Spleen (tissue), 11 donors: ENCODE data around the gene TPRG1. TPM values are rescaled to one million over a fixed set of nuclear protein-coding genes. Genes with fewer than 3 reads are reported as not detected.
"Not testable (repeated sequence)": the region's sequence is repeated elsewhere in the genome, so short reads cannot be mapped to it uniquely, and the experiment has no call there.

Experiments
- DNase-seq: peaks from one replicate; pipeline ENCODE4 v3.0.0-alpha.2; 2020
- H3K27ac ChIP-seq, 8 donors: fragments of 200-600 bp; sonication (generic) in 7 of 8; 1 replicate in 4 of 8; 2 replicates in 4 of 8; pipeline versions ENCODE4 v1.5.0 to v1.8.0; 2016 to 2021; ENCODE audit warnings: inconsistent platforms in 4 of 8, mild to moderate bottlenecking in 4 of 8, moderate library complexity in 1 of 8
- H3K27me3 ChIP-seq, 7 donors: fragments of 200-600 bp; sonication (generic) in 6 of 7; replicated peaks in 1 of 7; 1 replicate in 4 of 7; 2 replicates in 3 of 7; pipeline versions ENCODE4 v1.5.0 to v1.8.0; 2016 to 2021; ENCODE audit warnings: inconsistent platforms in 3 of 7, mild to moderate bottlenecking in 1 of 7
- H3K36me3 ChIP-seq, 6 donors: fragments of 200-600 bp; sonication (generic) in 5 of 6; 1 replicate in 4 of 6; 2 replicates in 2 of 6; pipeline versions ENCODE4 v1.5.0 to v1.8.0; 2016 to 2021; ENCODE audit warnings: inconsistent platforms in 2 of 6
- H3K4me1 ChIP-seq, 6 donors: fragments of 200-600 bp; sonication (generic) in 5 of 6; 1 replicate in 3 of 6; 2 replicates in 3 of 6; pipeline versions ENCODE4 v1.5.0 to v1.8.0; 2016 to 2021; ENCODE audit warnings: inconsistent platforms in 3 of 6
- H3K4me3 ChIP-seq, 8 donors: fragments of 200-600 bp; sonication (generic) in 7 of 8; 1 replicate in 4 of 8; 2 replicates in 4 of 8; pipeline versions ENCODE4 v1.5.0 to v1.8.0; 2016 to 2021; ENCODE audit warnings: inconsistent platforms in 4 of 8, mild to moderate bottlenecking in 4 of 8, moderate library complexity in 2 of 8
- H3K9me3 ChIP-seq, 8 donors: fragments of 200-600 bp; sonication (generic) in 7 of 8; 1 replicate in 4 of 8; 2 replicates in 4 of 8; pipeline versions ENCODE4 v1.5.0 to v1.8.0; 2016 to 2021; ENCODE audit warnings: inconsistent platforms in 4 of 8
- POLR2A ChIP-seq, 3 donors: fragments of 450-650 bp; IDR thresholded peaks; one replicate each; pipeline ENCODE4 v1.5.1; 2017; ENCODE audit warnings: antibody characterized with exemption in 3 of 3, mild to moderate bottlenecking in 1 of 3
- POLR2AphosphoS5 ChIP-seq, 3 donors: sonication (generic); formaldehyde crosslinking; IDR thresholded peaks; one replicate each; pipeline ENCODE4 v1.5.1; 2017; ENCODE audit warnings: antibody characterized with exemption in 3 of 3
- WGBS, 5 donors: extraction: QIAGEN DNeasy Blood & Tissue Kit in 3 of 5; methylation state at CpG; one replicate each; pipeline versions ENCODE4 v1.1.5 to v1.1.7; 2013 to 2018; 5-methylcytosine and 5-hydroxymethylcytosine counted together
- intact Hi-C: fragments of 100-400 bp; cut with DNase I; formaldehyde crosslinking; loops from one replicate; pipeline ENCODE4 v1.15.0; 2023; ENCODE audit warnings: low total_unique reads
- polyA plus RNA-seq, 3 donors: library from polyadenylated mRNA; stranded (reverse); fragments of 200-250 nt; gene quantifications; one replicate each; pipeline ENCODE4 v1.2.1, GENCODE V29; 2013
- total RNA-seq, 7 donors: library from RNA; depleted of rRNA in 3 of 7; stranded (reverse); fragments of >200 nt in 3 of 7; fragmentation: NEBNext Ultra II Directional in 4 of 7; extraction: Animal tissue kit (Norgen Biotek cat#: 25700) in 4 of 7; gene quantifications; one replicate each; pipeline versions ENCODE4 v1.1.0 to v1.2.1, GENCODE V29; 2016 to 2021
- TF ChIP-seq, protein P1 (sequence below), 11 experiments: fragments of 200-600 bp in 7 of 11; fragments of 450-650 bp in 4 of 11; sonication (generic) in 4 of 11; IDR thresholded peaks in 8 of 11; conservative IDR thresholded peaks in 3 of 11; 1 replicate in 7 of 11; 2 replicates in 4 of 11; pipeline versions ENCODE4 v1.4.0 to v1.8.0; 2016 to 2021; ENCODE audit warnings: antibody characterized with exemption in 11 of 11, inconsistent platforms in 4 of 11, mild to moderate bottlenecking in 1 of 11
- donor health status: healthy with polysubstance abuse.
- donor health status: DM: no; HTN: no; CAD: no; lungs with moderate emphysema.
- donor health status: DM: no; HTN: no; CAD: no.
- donor health status: Bipolar disorder and iron deficiency.
- donor health status: healthy.
- donor health status: DM: no; HTN: no; CAD: no.
- donor health status: DM: yes; HTN: yes; CAD: no.

Gene TPRG1
- total and polyA plus RNA-seq, 10 donors: 0.29 to 11.7 (median 4.6) TPM

GRCh38 chr3:189325454-189325853 is 153.7 kb downstream of the TPRG1 start:
- Histone ChIP-seq H3K4me3 (no peak overlapping the region), H3K4me1 (peaks cover 4 to 30% (median 20%) of the 10 kb centered on the region in 6 donors), H3K27me3 (peaks cover 0 to 9% (median 0%) of the 10 kb centered on the region in 7 donors), H3K27ac (peak overlapping the region in 4 of 8 donors; percentile 27 to 67 (median 61)), H3K9me3 (no peaks in the 10 kb centered on the region), H3K36me3 (no peaks in the 10 kb centered on the region)
- TF ChIP-seq, protein P1, sequence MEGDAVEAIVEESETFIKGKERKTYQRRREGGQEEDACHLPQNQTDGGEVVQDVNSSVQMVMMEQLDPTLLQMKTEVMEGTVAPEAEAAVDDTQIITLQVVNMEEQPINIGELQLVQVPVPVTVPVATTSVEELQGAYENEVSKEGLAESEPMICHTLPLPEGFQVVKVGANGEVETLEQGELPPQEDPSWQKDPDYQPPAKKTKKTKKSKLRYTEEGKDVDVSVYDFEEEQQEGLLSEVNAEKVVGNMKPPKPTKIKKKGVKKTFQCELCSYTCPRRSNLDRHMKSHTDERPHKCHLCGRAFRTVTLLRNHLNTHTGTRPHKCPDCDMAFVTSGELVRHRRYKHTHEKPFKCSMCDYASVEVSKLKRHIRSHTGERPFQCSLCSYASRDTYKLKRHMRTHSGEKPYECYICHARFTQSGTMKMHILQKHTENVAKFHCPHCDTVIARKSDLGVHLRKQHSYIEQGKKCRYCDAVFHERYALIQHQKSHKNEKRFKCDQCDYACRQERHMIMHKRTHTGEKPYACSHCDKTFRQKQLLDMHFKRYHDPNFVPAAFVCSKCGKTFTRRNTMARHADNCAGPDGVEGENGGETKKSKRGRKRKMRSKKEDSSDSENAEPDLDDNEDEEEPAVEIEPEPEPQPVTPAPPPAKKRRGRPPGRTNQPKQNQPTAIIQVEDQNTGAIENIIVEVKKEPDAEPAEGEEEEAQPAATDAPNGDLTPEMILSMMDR (IDR thresholded peaks at IDR 0.05 in 8 of 11, conservative IDR thresholded peaks at IDR 0.05 in 3 of 11): no peak
- TF ChIP-seq POLR2A (IDR thresholded peaks at IDR 0.05) (no peak), POLR2AphosphoS5 (IDR thresholded peaks at IDR 0.05) (no peak)
- intact Hi-C loops: no loop called here
- 71 to 84% (median 74%) methylated on average over 3 of the region's 3 CpGs for WGBS, 5 donors
- no peak for DNase-seq

DNA sequence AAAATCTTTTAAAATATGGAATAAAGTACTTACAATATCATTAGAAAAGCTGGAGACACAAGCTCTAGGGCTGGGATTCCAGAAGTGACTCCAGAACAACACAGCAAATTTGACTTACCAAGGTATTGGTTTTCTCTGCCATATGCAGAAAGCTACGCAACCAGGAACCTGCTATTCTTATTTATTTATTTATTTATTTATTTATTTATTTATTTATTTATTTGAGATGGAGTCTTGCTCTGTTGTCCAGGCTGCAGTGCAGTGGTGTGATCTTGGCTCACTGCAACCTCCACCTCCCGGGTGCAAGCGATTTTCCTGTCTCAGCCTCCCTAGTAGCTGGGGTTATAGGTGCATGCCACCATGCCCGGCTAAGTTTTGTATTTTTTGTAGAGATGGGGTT is 157.9 kb downstream of the TPRG1 start:
- H3K36me3 ChIP-seq, intact Hi-C loops, H3K27me3 ChIP-seq, H3K4me3 ChIP-seq, H3K27ac ChIP-seq, DNase-seq, H3K9me3 ChIP-seq: not testable (repeated sequence)
- peaks cover 3 to 21% (median 10%) of the 10 kb centered on the region in 6 donors for H3K4me1 ChIP-seq
- WGBS, 5 donors: 91 to 100% (median 96%) methylated on average over 4 of the region's 4 CpGs

- Histone ChIP-seq H3K27ac (no peak overlapping the region), H3K4me1 (peaks cover 0 to 17% (median 6%) of the 10 kb centered on the region in 6 donors)
- no peak for TF ChIP-seq POLR2A (IDR thresholded peaks at IDR 0.05)
- no peak for TF ChIP-seq POLR2AphosphoS5 (IDR thresholded peaks at IDR 0.05)
- TF ChIP-seq, protein P1 (IDR thresholded peaks at IDR 0.05 in 8 of 11, conservative IDR thresholded peaks at IDR 0.05 in 3 of 11): no peak
These were observed 158.3 kb downstream of the TPRG1 start for GRCh38 chr3:189330066-189330465.

GRCh38 chr3:189331002-189331418 is 159.2 kb downstream of the TPRG1 start:
- intact Hi-C loops: no loop called here
- H3K4me3 ChIP-seq: no peak overlapping the region
- DNase-seq: no peak
- TF ChIP-seq POLR2A (IDR thresholded peaks at IDR 0.05) (no peak), POLR2AphosphoS5 (IDR thresholded peaks at IDR 0.05) (no peak)
- TF ChIP-seq, protein P1 (IDR thresholded peaks at IDR 0.05 in 8 of 11, conservative IDR thresholded peaks at IDR 0.05 in 3 of 11): no peak
- H3K27me3 ChIP-seq: peaks cover 0 to 5% (median 0%) of the 10 kb centered on the region in 7 donors
- H3K9me3 ChIP-seq: no peaks in the 10 kb centered on the region
- no peaks in the 10 kb centered on the region for H3K36me3 ChIP-seq
- WGBS, 5 donors: 75 to 86% (median 79%) methylated on average over 6 of the region's 6 CpGs
- no peak overlapping the region for H3K27ac ChIP-seq
- peaks cover 0 to 7% (median 0%) of the 10 kb centered on the region in 6 donors for H3K4me1 ChIP-seq

More at GRCh38 chr3:189330066-189330465, 158.3 kb downstream of the TPRG1 start:
- intact Hi-C loops: no loop called here
- 93 to 98% (median 94%) methylated on average over 4 of the region's 4 CpGs for WGBS, 5 donors
- no peak for DNase-seq
- Histone ChIP-seq H3K4me3 (no peak overlapping the region), H3K9me3 (no peaks in the 10 kb centered on the region), H3K27me3 (peaks cover 0 to 5% (median 0%) of the 10 kb centered on the region in 7 donors), H3K36me3 (no peaks in the 10 kb centered on the region)
